ENCODE measurements around the gene HSPB2.
A peak's percentile ranks its signal among the peaks of the same experiment; 100 is the strongest.
"Not testable (repeated sequence)": the region's sequence is repeated elsewhere in the genome, so short reads cannot be mapped to it uniquely, and the experiment has no call there.

The HSPB2 gene

GRCh38 chr11:111912535-111912934, at the start of gene HSPB2:
TSS of gene HSPB2 (plus strand) at chr11:111912734. CDS start at chr11:111912830, 96 bp downstream.
- no peak for DNase-seq

DNA sequence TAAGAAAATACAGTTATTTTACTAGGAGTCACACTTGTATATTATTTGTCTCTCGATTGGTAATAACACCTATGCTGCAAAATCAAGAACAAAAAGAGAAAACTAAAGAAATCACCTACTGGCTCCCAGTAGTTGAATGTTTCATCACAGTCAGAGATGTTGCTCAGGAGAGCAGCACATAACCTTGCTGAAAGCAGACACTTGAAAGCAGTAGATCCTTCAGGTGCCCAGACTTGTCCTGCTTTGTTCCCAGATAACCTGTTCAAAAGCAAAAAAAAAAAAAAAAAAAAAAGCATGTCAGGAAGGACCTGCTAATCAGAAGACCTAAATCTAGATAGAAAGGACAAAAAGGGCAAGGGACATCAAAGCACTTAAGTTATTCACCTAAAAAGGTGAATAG, 42.4 kb upstream of the HSPB2 start:
- DNase-seq = no peak

- DNase-seq = no peak
Measured at GRCh38 chr11:111870522-111870885, 42.0 kb upstream of the HSPB2 start.

GRCh38 chr11:111870886-111871692, 41.4 kb upstream of the HSPB2 start, which contains the start of gene ALG9:
TSS of gene ALG9 (minus strand) at chr11:111871581. CDS start at chr11:111871482, 99 bp downstream.
- peak; percentile 61 to 65 for DNase-seq

GRCh38 chr11:111871693-111872161, 40.8 kb upstream of the HSPB2 start:
- no peak for DNase-seq

GRCh38 chr11:111878385-111878848, 34.1 kb upstream of the HSPB2 start:
- no peak for DNase-seq

DNA sequence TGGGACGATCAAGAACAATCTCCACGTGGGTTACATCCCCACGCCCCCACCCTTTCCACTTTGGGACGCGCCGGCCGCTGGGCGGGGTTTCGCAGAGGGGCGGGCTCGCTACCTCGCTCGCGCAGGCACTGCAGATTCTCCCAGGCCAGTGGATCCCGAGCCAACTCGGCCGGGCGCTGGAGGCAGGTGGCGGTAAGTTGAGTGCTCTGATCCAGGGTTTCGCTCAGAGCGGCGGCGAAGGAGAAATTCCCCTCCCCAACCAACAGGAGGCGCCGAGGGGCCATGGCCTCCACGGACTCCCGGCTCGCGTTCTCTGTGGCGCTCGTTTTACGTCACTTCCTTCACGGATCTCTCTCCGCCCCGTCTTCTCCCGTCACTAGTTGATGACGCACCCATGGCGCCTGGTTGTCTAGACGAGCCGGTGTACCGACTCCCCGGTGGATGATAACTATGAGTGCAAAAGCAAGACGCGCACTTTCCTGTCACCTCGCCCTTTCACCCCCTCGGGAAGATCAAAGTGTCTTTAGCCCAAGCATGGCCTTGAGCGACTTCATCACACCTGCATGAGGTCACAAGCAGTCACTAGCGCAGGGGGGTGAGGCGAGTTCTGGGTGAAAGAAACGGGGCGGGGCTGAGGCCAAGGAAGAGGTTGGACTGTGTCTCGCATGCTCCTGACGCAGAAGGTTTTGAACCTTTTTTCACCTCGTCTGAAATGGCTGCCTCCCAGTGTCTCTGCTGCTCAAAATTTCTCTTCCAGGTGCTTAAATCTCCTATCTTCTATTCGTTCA, 33.5 kb upstream of the HSPB2 start, which contains the start of the genes CFAP68 and FDXACB1:
TSS of gene CFAP68 (plus strand) at position 693 of the 788 bp plus-strand sequence. CDS start at position 713, 20 bp downstream.
TSS of gene FDXACB1 (minus strand) at position 317 of the 788 bp plus-strand sequence. CDS start at position 284, 33 bp downstream.
- DNase-seq = peak; percentile 93 to 96

DNA sequence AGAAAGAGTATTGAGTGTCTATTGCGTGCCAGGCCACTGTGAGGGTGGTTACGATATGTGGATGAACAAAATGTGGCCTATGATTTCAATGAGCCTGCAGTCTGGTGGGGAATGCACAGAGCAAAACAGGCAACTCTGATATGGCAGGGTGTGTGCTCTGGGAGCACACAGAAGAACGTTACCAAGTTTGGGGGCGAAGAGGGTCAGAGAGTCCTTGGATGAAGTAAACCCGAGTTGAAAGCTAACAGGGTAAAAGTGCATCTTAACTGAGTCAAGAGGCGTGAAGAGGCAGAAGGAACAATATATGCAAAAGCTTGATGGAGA, 32.9 kb upstream of the HSPB2 start:
- no peak for DNase-seq

GRCh38 chr11:111882202-111882601, 30.3 kb upstream of the HSPB2 start:
- DNase-seq = no peak

GRCh38 chr11:111885053-111885452, 27.5 kb upstream of the HSPB2 start:
- not testable (repeated sequence) for DNase-seq

DNA sequence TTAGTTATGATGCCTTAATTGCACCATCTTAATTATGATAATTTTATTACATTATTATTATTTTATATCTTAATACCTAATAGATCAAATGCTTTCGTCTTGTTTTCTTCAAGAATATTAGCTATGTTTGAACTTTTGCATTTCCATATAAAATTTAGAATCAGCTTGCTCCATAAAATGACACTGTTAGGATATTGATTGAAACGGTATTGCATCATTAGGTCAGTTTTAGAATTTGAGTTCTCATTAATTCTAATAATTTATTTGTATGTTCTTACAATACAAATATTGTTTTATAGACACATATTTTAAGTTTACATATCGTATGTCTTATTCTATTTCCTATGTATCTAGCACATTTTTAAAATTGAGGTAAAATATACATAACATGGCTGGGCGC, 26.5 kb upstream of the HSPB2 start:
- no peak for DNase-seq

GRCh38 chr11:111886844-111887243, 25.7 kb upstream of the HSPB2 start:
- no peak for DNase-seq

- DNase-seq = no peak
Measured at GRCh38 chr11:111905411-111905810, 7.1 kb upstream of the HSPB2 start.

- no peak for DNase-seq
Measured at GRCh38 chr11:111906680-111907079, 5.9 kb upstream of the HSPB2 start.

DNA sequence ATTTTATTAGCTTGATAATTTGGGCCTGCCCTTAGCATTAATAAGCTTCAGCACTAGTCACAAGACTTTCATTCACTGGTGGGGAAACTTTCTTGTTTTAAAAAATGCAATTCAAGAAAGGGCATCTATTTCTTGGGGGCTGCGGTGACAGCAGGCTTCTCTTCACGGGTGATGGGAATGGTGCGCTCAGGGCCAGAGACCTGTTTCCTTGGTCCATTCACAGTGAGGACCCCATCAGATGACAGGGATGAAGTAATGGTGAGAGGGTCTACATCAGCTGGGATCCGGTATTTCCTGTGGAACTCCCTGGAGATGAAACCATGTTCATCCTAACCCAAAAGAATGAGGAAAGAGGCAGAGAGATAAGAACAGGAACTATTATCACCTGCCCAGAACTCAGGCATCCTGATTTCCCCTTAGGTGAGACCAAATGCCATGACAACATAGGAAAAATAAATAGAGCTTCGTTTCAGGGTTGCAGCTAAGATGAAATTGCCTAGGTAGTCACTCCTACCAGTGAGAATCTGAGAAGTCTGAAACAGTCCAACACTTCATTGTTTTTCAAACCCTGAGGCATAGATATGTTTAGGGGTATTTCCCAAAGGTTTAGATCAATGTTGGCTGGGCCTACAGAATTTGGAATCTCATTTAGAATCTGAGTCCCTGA, 3.8 kb upstream of the HSPB2 start:
- no peak for DNase-seq

GRCh38 chr11:111909378-111909777, 3.2 kb upstream of the HSPB2 start:
- no peak for DNase-seq

DNA sequence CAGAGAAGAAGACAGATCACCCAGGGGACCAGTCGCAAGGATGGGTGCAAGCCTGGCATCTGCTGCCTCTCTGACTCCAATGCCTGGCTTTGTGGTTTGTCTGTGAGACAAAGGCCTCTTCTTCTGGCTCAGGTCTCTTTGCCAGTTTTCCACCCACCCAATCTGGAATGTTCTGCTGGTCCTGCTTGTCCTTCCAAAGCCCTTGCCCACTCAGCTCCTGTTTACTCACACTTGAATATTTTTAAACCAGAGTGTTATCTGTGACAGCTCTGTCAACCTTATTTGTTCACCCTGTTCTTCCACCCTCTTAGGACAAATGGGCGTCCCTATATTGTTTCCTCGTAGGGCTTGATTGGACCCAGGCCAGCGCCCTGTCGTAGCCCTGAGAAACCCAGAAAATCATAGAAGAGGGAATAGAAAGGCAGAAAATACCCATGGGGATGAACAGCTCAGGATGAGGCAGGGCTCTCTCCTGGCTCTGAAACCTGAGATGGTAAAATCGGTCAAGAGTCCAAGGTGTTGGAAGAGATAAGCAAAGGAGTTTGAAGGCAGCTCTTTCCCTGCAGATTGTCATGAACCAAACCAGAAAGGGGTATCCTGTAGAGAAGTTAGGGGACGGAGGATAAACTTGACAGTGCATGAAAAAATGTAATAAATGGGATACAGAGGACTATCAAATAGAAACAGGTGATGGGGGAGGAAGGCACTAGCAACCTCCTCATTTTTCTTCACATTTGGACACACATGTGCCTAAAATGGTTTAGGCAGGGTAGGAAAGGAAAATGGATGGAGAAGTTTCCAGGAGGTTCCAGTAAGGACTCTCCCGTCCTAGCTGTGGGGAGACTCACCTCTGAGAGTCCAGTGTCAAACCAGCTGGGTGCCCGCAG, 1.6 kb upstream of the HSPB2 start:
- DNase-seq = no peak

DNA sequence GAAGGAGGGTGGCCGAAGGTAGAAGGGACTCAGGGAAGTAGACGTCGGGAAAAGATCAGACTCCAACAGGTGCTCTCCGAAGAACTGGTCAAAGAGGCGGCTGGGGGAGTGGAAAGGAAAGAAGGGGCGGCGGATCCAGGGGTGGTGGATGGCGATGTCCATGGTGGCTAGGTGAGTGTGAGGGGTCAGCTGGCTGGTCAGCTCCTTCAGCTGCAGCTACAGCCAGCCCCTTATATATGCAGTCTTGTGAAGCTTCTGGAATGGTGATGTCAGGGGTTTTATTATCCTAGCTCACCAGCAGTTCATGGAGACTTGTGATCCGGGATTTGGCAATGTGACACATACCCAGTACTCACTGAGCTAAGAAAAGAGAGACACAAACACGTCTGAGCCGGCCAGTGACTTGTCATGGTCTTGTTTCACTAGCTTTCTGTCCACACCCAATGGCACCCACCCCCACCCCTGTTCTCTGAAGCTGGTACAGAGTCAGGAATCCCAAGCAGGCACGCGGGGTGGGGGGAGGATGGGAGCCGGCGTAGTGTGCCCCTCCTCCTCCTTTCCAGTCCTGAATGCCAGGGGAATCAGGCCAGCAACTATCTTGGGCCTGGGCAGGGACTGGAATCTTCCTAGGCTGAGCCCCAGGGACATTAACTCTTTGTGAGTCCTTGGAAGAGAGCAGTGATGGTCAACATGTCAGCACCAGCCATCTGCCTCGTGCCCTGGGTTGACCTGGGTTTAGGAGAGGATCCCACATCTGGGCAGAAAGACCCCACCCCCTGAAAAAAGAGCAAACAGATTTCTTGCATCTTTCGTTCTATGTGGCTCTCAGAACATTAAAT, 752 bp upstream of the HSPB2 start, which contains the start of gene CRYAB:
TSS of gene CRYAB (minus strand) at position 208 of the 839 bp plus-strand sequence. CDS start at position 162, 46 bp downstream.
- no peak for DNase-seq

- DNase-seq = no peak
Measured at GRCh38 chr11:111913031-111913861, 712 bp downstream of the HSPB2 start.

- DNase-seq = no peak
Measured at GRCh38 chr11:111913997-111914396, 1.5 kb downstream of the HSPB2 start.

Measured in bone marrow (tissue), 2 donors.